ENCODE results near the gene DYDC2.
A peak's percentile ranks its signal among the peaks of the same experiment; 100 is the strongest.

DYDC2 gene

DNA sequence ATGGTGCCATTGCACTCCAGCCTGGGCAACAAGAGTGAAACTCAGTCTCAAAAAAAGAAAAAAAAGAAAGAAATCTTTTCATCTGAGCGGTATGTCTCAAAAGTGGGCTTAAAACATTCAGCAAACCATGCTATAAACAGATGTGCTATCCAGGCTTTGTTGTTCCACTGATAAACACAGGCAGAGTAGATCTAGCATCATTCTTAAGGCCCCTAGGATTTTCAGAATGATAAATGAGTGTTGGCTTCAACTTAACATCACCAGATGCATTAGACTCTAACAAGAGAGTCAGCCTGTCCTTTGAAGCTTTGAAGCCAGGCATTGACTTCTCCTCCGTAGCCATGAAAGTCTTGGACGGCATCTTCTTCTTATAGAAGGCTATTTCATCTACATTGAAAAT is 23.1 kb downstream of the DYDC2 start:
- DNase-seq (ENCODE audit: low read depth in 1 of 2, low spot score in 1 of 2): no peak
- H3K4me3 ChIP-seq (replicated peaks; ENCODE audit: insufficient read depth, low read length): no peak overlapping the region
- H3K27ac ChIP-seq (replicated peaks): no peak overlapping the region
- no peaks in the 10 kb centered on the region for H3K27me3 ChIP-seq (ENCODE audit: insufficient read depth, poor library complexity, severe bottlenecking)
- TF ChIP-seq, protein P1, sequence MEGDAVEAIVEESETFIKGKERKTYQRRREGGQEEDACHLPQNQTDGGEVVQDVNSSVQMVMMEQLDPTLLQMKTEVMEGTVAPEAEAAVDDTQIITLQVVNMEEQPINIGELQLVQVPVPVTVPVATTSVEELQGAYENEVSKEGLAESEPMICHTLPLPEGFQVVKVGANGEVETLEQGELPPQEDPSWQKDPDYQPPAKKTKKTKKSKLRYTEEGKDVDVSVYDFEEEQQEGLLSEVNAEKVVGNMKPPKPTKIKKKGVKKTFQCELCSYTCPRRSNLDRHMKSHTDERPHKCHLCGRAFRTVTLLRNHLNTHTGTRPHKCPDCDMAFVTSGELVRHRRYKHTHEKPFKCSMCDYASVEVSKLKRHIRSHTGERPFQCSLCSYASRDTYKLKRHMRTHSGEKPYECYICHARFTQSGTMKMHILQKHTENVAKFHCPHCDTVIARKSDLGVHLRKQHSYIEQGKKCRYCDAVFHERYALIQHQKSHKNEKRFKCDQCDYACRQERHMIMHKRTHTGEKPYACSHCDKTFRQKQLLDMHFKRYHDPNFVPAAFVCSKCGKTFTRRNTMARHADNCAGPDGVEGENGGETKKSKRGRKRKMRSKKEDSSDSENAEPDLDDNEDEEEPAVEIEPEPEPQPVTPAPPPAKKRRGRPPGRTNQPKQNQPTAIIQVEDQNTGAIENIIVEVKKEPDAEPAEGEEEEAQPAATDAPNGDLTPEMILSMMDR (IDR thresholded peaks at IDR 0.05; ENCODE audit: insufficient read depth, low read length): no peak
- TF ChIP-seq, protein P2, sequence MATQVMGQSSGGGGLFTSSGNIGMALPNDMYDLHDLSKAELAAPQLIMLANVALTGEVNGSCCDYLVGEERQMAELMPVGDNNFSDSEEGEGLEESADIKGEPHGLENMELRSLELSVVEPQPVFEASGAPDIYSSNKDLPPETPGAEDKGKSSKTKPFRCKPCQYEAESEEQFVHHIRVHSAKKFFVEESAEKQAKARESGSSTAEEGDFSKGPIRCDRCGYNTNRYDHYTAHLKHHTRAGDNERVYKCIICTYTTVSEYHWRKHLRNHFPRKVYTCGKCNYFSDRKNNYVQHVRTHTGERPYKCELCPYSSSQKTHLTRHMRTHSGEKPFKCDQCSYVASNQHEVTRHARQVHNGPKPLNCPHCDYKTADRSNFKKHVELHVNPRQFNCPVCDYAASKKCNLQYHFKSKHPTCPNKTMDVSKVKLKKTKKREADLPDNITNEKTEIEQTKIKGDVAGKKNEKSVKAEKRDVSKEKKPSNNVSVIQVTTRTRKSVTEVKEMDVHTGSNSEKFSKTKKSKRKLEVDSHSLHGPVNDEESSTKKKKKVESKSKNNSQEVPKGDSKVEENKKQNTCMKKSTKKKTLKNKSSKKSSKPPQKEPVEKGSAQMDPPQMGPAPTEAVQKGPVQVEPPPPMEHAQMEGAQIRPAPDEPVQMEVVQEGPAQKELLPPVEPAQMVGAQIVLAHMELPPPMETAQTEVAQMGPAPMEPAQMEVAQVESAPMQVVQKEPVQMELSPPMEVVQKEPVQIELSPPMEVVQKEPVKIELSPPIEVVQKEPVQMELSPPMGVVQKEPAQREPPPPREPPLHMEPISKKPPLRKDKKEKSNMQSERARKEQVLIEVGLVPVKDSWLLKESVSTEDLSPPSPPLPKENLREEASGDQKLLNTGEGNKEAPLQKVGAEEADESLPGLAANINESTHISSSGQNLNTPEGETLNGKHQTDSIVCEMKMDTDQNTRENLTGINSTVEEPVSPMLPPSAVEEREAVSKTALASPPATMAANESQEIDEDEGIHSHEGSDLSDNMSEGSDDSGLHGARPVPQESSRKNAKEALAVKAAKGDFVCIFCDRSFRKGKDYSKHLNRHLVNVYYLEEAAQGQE (IDR thresholded peaks at IDR 0.05; ENCODE audit: insufficient replicate concordance, low read depth): no peak
- TF ChIP-seq GABPA (IDR thresholded peaks at IDR 0.05; ENCODE audit: low read depth): no peak
- no peak for TF ChIP-seq SPI1 (IDR thresholded peaks at IDR 0.05; ENCODE audit: borderline replicate concordance, low read depth)
- TF ChIP-seq POLR2AphosphoS5 (IDR thresholded peaks at IDR 0.05; ENCODE audit: low read depth): no peak

DNA sequence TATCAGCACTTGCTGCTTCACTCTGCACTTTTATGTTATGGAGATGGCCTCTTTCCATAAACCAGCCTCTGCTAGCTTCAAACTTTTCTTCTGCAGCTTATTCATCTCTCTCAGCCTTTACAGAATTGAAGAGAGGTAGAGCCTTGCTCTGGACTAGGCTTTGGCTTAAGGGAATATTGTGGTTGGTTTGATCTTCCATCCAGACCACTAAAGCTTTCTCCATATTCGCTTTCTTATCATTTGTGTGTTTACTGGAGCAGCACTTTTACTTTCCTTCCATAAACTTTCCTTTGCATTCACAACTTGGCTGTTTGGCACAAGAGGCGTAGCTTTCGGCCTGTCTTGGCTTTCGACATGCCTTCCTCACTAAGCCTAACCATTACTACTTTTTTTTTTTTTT is 23.6 kb downstream of the DYDC2 start:
- no peak for TF ChIP-seq POLR2AphosphoS5 (IDR thresholded peaks at IDR 0.05; ENCODE audit: low read depth)
- TF ChIP-seq, protein P2 (IDR thresholded peaks at IDR 0.05; ENCODE audit: insufficient replicate concordance, low read depth): no peak
- TF ChIP-seq GABPA (IDR thresholded peaks at IDR 0.05; ENCODE audit: low read depth): no peak
- TF ChIP-seq SPI1 (IDR thresholded peaks at IDR 0.05; ENCODE audit: borderline replicate concordance, low read depth): no peak
- TF ChIP-seq, protein P1 (IDR thresholded peaks at IDR 0.05; ENCODE audit: insufficient read depth, low read length): no peak
- Histone ChIP-seq H3K27ac (replicated peaks) (no peak overlapping the region), H3K4me3 (replicated peaks; ENCODE audit: insufficient read depth, low read length) (no peak overlapping the region), H3K27me3 (ENCODE audit: insufficient read depth, poor library complexity, severe bottlenecking) (no peaks in the 10 kb centered on the region)
- no peak for DNase-seq (ENCODE audit: low read depth in 1 of 2, low spot score in 1 of 2)

DNA sequence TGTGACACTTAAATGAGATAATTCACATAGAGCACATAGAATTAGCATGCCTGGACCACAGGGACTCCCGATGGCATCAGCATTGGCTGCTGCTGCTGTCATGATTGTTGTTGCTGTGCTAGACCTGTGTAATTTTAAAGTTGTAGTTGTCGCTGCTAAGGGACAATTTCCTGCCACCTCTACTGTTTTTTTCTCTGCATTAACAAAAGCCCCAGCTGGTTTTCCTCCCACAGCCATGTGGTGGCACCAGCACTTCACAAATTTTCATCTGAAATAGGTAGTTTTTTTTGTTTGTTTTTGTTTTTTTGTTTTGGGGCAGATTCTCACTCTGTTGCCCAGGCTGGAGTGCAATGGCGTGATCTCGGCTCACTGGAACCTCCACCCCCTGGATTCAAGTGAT is 26.4 kb downstream of the DYDC2 start:
- peak in 1 of 2 experiments; percentile 36 for DNase-seq (ENCODE audit: low read depth in 1 of 2, low spot score in 1 of 2)
- Histone ChIP-seq H3K4me3 (replicated peaks; ENCODE audit: insufficient read depth, low read length) (no peak overlapping the region), H3K27me3 (ENCODE audit: insufficient read depth, poor library complexity, severe bottlenecking) (no peaks in the 10 kb centered on the region), H3K27ac (replicated peaks) (no peak overlapping the region)
- TF ChIP-seq, protein P1 (IDR thresholded peaks at IDR 0.05; ENCODE audit: insufficient read depth, low read length): peak; percentile 34
- no peak for TF ChIP-seq GABPA (IDR thresholded peaks at IDR 0.05; ENCODE audit: low read depth)

GRCh38 chr10:80390740-80391139 is 34.2 kb downstream of the DYDC2 start:
- TF ChIP-seq SPI1 (IDR thresholded peaks at IDR 0.05; ENCODE audit: borderline replicate concordance, low read depth) (no peak), POLR2AphosphoS5 (IDR thresholded peaks at IDR 0.05; ENCODE audit: low read depth) (no peak), GABPA (IDR thresholded peaks at IDR 0.05; ENCODE audit: low read depth) (no peak)
- TF ChIP-seq, protein P1 (IDR thresholded peaks at IDR 0.05; ENCODE audit: insufficient read depth, low read length): no peak
- TF ChIP-seq, protein P2 (IDR thresholded peaks at IDR 0.05; ENCODE audit: insufficient replicate concordance, low read depth): no peak
- DNase-seq (ENCODE audit: low read depth in 1 of 2, low spot score in 1 of 2): no peak
- Histone ChIP-seq H3K4me3 (replicated peaks; ENCODE audit: insufficient read depth, low read length) (no peak overlapping the region), H3K27me3 (ENCODE audit: insufficient read depth, poor library complexity, severe bottlenecking) (no peaks in the 10 kb centered on the region), H3K27ac (replicated peaks) (no peak overlapping the region)

All from HL-60 (cell line).